GM18868 (cell line): ENCODE measurements around the gene NUPR2.
A peak's percentile ranks its signal among the peaks of the same experiment; 100 is the strongest.
"Not testable (repeated sequence)": the region's sequence is repeated elsewhere in the genome, so short reads cannot be mapped to it uniquely, and the experiment has no call there.

ENCODE experiments used
- ATAC-seq: cut with Tn5 transposase; IDR thresholded peaks from one replicate; pipeline ENCODE4 v1.9.1; 2021; ENCODE audit warnings: mild to moderate bottlenecking, moderate library complexity; ENCODE audit not compliant: unreplicated experiment

NUPR2 gene

DNA sequence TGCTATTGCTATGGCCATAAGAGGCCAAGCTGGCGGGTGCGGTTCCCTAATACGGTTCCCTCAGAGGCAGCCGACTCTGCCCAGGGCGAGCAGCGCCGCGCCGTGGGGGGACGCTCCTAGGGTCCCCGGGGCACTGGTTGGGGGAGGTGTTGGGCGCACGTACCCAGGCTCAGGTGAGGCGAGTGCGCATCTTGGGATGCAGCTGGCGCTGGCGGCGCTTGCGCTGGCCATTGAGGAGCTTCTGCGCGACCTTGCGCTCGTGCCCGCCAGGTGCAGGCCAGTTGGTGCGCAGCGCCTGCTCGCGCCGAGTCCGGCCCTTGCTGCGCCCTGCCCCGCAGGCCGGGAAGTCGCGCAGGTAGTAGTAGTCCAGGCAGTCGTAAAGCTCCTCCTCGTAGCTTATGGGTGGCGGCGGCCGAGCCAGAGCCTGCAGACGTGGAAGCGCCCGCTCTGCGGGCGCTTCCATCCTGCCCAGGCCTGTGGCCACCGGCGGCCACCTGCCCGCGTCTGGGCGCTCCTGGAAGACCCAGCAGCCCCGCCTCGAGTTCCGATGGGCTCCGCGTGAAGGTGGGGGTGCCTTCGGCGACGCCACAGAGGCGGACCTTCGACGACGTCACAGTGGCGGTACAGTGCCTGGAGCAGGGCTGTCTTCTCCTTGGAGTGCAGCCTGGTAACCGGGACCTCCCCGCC is at the start of gene NUPR2:
Gene NUPR2, minus strand, starts transcription at position 566 of the 687 bp plus-strand sequence. Its CDS starts 103 bp downstream, at position 463.
- no peak for ATAC-seq

GRCh38 chr7:56157238-56157790 is 41.1 kb upstream of the NUPR2 start:
- ATAC-seq = no peak

GRCh38 chr7:56131062-56131461 is 14.8 kb upstream of the NUPR2 start:
- not testable (repeated sequence) for ATAC-seq

DNA sequence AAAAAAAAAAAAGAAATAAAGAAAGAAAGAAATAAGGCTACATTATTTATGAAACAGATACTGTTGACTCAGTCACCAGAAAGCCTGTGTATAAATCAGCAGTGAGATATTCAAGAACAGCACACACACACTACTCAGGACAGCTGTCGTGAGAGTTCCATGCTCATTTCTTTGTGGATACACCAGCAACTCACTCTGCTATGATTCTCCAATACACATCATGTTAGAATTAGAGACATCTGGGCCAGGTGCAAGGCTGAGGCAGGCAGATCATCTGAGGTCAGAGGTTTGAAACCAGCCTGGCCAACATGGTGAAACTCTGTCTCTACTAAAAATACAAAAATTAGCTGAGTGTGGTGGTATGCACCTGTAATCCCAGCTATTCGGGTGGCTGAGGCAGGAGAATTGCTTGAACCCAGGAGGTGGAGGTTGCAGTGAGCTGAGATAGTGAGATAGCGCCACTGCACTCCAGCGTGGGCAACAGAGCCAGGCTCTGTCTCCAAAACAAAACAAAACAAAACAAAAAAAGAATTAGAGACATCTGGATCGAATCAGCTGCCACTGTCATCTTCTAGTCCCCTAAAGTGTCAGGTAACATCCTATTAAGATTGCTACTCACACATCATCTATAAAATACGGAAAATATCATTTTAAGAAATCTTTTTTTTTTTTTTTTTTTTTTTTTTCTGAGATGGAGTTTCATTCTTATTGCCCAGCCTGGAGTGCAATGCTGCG is 11.2 kb upstream of the NUPR2 start:
- ATAC-seq = no peak

DNA sequence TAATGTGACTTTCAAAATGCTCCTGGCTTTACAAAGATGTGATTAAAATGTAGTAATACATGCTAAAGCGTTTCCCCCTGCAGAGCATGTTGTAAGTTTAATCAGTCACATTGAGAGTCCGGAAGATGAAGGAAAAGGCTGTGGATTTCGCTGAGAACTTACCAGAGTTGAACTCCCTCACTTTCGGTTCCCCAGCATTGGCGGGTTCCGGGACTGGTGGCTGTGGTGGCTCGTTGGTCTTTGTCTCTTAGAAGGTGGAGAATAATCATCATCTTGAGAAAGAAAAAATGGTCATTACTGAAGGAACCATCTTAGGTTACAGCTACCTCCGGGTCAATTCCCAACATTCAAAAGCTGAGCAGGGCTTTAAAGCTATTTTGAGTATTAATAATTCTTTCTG is 9.6 kb upstream of the NUPR2 start:
- no peak for ATAC-seq

DNA sequence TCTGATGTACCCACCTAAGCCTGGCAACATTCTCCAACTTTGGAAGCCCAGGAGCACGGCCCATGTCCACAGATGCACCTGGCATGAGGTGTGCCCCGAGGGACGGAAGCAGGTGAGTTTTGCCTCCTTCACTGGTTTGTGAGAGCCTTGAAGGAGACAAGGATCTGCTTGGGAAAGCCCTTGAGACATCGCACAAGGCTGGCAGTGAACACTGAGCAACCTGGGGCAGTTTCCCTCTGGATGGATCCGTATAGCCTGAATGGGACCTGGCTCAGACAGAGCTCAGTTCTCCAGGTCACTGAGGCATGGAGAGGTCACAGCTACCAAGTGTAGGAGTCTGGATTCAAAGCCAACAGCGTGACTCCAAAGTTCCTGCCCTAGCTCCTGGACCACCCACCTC is 8.8 kb upstream of the NUPR2 start:
- ATAC-seq = no peak

GRCh38 chr7:56121440-56121839 is 5.2 kb upstream of the NUPR2 start:
- ATAC-seq = no peak

DNA sequence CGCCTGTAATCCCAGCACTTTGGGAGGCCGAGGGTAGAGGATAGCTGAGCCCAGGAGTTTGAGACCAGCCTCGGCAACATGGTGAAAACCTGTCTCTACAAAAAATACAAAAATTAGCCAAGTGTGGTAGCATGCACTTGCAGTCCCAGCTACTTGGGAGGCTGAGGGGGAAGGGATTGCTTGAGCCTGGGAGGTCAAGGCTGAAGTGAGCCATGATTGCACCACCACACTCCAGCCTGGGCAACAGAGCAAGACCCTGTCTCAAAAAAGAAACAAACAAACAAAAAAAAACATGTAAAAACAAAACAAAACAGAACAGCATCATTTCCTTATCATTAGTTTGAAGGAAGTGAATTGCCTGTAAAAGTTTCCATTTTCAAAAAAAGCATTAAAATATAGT is 4.0 kb downstream of the NUPR2 start:
- ATAC-seq = not testable (repeated sequence)

DNA sequence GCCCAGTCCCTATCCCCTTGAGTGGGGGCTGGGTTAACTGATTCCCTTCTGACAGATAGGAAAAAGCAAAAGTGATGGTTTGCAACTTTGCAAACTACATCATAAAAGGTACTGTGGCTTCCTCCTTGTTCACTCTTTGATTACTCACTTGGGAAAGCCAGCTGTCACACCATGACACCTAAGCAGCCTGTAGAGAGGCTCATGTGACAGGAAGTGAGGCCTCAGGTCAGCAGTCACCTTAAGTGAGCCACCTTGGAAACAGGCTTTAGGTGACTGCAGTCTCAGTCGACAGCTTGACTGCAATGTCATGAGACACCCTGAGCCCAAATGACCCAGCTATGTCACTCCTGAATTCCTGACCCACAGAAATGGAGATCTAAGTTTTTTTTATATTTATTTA is 5.6 kb downstream of the NUPR2 start:
- no peak for ATAC-seq

DNA sequence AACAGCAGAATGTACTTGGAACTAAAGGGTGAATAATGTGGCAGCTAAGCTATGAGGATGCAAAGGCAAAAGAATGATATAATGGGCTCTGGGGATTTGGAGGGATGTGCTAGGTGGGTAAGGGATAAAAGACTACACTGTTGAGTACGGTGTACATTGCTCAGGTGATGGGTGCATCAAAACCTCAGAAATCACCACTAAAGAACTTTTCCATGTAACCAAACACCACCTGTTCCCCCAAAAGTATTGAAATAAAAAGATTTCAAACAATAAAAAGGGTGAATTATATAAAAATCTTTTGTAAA is 8.3 kb downstream of the NUPR2 start:
- no peak for ATAC-seq

DNA sequence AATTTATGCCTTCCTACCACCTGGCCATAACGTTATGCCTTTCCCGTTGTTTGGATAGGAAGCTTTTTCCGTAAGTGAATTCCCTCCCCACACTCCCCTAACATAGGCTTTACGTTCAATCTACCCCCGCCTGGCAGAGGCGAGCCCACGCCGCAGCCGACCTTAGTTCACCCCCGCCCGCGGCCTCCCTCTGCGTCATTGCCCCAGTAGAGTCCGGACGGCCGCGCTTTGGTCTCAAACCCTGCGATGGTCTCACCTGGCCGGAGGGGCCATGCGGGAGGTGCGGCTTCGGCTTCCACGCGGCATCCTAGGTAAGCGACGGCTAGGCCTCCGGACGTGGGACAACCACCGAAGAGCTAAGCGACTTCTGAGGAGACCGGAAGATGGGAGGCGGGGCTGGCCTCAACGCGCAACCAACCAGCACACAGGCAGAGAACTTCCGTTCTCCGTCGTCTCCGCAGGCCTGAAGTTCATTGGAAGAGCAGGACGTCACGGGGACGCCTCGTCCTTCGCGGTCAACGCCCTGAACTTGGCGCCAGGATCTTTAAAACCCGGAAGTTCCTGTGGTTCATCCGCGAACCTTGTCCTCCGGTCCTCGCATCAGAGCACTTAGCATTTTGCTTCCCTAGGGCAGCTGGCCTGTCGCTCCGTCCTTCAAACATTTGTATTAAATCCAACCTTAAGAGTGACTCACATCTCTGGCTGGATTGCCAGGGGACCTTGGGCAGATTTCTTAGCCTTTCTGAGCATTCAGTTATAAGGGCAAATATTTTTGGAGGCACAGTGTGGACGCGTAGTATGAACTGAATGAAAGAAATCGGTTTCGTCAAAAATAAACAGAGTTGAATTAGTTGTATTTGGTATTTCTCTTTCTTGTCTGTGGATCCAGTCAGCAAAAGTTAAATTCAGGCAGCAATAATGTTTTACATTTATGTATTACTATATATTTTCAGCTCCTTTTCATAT is 9.8 kb downstream of the NUPR2 start, which contains the start of gene CHCHD2:
Gene CHCHD2, minus strand, starts transcription at position 369 of the 966 bp plus-strand sequence. Its CDS starts 63 bp downstream, at position 306.
- ATAC-seq = peak; percentile 99

GRCh38 chr7:56105508-56105907 is 10.7 kb downstream of the NUPR2 start:
- ATAC-seq = peak; percentile 21

GRCh38 chr7:56104138-56104537 is 12.1 kb downstream of the NUPR2 start:
- ATAC-seq = not testable (repeated sequence)

- ATAC-seq = no peak
Observed at GRCh38 chr7:56099653-56100052, 16.6 kb downstream of the NUPR2 start.

GRCh38 chr7:56098187-56099008 is 17.8 kb downstream of the NUPR2 start:
- ATAC-seq = not testable (repeated sequence)

GRCh38 chr7:56097700-56098099 is 18.5 kb downstream of the NUPR2 start:
- ATAC-seq = no peak

- no peak for ATAC-seq
Observed at GRCh38 chr7:56092789-56093531, 23.3 kb downstream of the NUPR2 start, which contains the start of gene PHKG1. Gene PHKG1, minus strand, starts transcription at chr7:56092952. Its CDS starts 4,011 bp downstream, at chr7:56088941.

- ATAC-seq = not testable (repeated sequence)
Observed at GRCh38 chr7:56092388-56092787, 23.8 kb downstream of the NUPR2 start.

DNA sequence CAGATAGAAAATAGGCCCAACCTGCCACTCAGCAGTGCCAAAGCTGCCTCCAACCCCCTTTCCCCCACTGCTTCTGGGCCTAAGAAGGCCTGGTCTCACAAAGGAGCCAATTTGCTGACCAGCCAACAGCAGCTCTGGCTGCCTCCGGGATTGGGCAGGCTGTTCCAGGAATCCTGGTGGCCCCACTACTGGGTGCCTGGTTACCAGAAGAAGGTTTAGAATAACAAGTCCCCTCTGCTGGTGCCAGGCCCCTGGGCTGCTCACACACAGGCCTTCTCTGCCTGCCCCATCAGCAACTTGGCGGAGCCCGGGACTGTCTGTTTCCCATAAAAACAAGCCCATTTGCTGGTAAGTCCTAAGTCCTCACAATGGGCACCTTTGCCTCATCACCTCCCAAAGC is 24.6 kb downstream of the NUPR2 start:
- no peak for ATAC-seq
